Breast epithelium (tissue), 3 donors: ENCODE data around the gene RSU1.

Experiments used
- CTCF ChIP-seq, 3 donors: fragments of 450-650 bp; IDR thresholded peaks; one replicate each; pipeline ENCODE4 v1.5.1; 2016 to 2017; ENCODE audit warnings: antibody characterized with exemption in 3 of 3, mild to moderate bottlenecking in 3 of 3, moderate library complexity in 3 of 3
- POLR2AphosphoS5 ChIP-seq, 3 donors: sonication (generic); formaldehyde crosslinking; IDR thresholded peaks; one replicate each; pipeline ENCODE4 v1.6.1; 2017; ENCODE audit warnings: antibody characterized with exemption in 3 of 3

GRCh38 chr10:16828114-16828568 lies 10.9 kb upstream of the RSU1 start:
- TF ChIP-seq CTCF (IDR thresholded peaks at IDR 0.05) (peak; percentile 38 to 75 (median 41)), POLR2AphosphoS5 (IDR thresholded peaks at IDR 0.05) (no peak)
